Measurements from ENCODE around the gene ZNF423.

The ZNF423 gene

DNA sequence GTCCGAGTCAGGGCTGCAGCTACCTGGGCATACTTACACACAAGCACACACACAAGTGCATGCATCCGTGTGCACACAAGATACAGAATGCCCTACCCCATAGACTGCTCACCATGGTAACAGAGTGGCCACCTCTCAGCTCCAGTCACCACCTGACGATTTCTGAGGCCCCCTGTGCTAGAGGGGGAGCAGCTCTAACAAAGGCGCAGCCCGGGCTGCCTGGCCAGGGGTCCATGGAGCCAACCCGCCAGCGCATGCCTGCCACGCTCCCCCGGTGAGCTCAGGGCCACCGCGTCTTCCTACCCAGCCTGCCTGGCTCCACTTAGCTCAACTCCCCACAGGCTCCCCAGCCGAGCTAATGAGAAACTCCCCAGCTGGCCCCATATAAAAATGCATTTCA, 75.5 kb downstream of the ZNF423 start:
- no peak for DNase-seq

DNA sequence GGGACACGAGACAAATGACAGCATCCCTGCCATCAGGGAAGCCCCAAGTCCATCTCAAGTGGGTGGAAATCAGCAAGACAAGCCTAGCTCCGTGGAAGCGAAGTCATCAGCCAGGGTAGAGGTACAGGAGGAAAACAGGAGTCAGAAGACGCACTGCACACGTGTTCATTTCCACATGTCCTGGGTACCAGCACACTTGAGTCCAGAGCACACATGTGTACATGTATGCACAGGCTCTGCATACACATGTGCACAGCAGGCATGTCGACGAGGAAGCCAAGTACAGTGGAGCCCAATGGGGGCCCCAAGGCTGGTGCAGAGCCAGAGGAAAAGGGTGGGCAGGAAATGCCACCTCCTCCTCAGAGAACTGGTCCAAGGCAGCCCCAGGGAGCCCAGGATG, 75.9 kb downstream of the ZNF423 start:
- DNase-seq: no peak

- no peak for DNase-seq
These were observed 77.5 kb downstream of the ZNF423 start for GRCh38 chr16:49778202-49778930.

- DNase-seq: no peak
These were observed 79.2 kb downstream of the ZNF423 start for GRCh38 chr16:49776734-49777133.

GRCh38 chr16:49776085-49776595, 79.8 kb downstream of the ZNF423 start:
- no peak for DNase-seq

GRCh38 chr16:49775581-49775980, 80.3 kb downstream of the ZNF423 start:
- DNase-seq: no peak

GRCh38 chr16:49775018-49775417, 80.9 kb downstream of the ZNF423 start:
- DNase-seq: no peak

- DNase-seq: no peak
These were observed 82.1 kb downstream of the ZNF423 start for GRCh38 chr16:49773534-49774475.

GRCh38 chr16:49767998-49768397, 87.9 kb downstream of the ZNF423 start:
- no peak for DNase-seq

GRCh38 chr16:49767414-49767813, 88.5 kb downstream of the ZNF423 start:
- no peak for DNase-seq

GRCh38 chr16:49766225-49766624, 89.7 kb downstream of the ZNF423 start:
- DNase-seq: no peak

GRCh38 chr16:49763826-49764225, 92.1 kb downstream of the ZNF423 start:
- no peak for DNase-seq

DNA sequence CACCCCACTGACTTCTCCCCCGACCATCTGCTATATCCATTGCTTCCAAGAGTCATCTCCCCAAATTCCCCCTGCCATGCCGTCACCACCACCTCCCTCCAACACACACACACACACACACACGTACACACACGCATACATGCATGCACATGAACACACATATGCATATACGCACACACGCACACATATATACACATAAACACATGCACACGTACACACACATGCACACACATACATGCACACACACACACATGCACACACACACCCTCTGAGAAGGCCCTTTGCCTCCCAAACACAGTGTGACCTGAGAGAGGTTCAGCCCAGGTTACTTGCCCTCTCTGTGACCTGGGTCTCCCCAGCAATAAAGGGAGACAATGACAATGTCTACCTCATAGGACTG, 95.1 kb downstream of the ZNF423 start:
- DNase-seq: no peak

DNA sequence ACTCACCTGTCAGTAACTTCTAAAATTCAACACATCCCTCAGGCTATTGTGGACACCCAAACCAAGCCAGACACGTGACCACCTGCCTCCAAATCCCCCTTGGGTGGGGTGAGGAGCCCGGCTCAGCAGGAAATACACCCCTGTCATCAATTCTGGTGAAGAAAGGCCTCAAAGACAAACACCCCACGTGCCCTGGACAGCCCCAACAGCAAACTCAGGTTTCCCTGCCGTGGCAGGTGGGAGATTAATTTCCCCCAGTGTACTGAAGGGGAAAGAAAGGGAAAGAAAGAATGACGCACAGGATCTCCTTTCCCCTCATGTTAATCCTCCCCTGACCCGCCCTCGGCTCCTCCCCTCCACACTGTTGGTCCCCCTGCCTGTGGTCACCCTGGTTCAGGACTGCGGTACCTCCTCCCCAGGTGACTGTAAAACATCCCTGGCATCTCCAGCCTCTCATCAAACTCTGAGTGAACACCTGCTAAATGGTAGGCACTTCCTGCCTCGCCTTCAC, 98.3 kb downstream of the ZNF423 start:
- DNase-seq: no peak

DNA sequence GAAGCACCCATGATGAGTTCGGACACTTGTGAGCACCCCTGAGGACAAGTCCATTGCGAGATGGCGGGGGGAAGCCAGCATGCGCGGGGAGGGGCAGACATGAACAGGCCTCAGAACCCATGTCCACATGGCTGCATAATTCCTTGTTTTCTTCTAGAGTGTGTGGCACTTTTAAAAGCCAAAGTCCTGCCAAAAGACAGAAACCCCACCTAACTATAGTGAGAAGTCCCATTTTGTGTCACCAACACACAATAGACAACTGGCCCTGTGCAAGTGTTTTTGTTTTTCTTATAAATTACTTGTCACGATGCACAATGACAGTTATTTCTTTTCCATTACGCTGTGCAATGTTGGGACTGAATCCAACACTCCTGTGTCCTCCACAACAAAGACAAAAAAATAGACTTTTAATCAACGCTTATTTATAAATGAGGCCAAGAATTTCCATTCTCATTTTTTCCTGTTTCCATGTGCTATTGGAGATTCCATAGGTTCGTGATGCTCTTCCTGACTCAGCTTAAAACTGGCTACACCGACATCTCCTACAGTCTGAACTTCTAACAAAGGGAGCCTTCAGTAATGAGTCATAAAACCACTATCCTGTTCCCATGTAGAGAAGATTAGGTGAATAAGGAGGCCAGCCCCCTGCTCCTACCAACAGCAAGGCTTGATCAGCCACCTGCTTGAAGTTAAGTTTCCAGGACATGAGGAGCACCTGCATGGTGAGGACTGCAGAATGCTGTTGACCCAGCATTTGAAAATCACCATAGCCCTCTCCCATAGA, 98.9 kb downstream of the ZNF423 start:
- DNase-seq: no peak

DNA sequence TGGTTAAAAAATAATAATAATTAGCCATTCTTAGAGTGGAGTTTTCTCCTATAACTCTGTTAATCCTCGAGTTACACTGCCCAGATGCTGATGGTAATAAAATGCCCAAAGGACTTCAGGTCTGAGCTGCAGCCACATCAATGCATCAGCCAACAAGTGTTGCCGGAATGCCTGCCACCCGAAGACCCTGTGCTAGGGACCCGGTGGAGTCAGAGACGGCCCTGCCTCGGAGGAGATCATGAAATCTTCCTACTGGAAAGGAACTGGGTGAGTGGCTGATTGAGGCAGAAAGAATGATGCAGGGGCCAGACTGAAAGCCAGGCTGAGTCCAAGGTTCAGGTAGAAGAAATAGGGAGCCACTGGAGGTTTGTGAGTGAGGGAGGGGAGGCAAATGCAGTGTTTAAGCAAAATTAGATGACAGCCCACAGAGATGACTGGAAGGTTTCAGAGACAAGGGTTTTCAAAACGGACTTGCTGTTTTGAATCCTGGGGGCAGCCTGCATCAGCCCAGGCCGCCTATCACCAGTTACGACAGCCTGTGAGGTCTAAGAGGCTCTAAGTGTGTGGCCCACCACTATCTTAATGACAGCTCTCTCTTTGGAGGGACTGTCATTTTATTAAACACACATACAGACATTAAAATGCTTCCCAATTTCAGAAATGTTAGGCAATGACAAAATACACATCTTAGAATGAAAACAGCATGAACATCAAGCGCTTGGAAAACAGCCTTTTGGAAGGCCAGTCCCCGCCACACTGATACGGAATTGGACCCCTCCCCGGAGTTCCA, 100.0 kb downstream of the ZNF423 start:
- DNase-seq: no peak

- DNase-seq: no peak
These were observed 100.6 kb downstream of the ZNF423 start for GRCh38 chr16:49755313-49755620.

DNA sequence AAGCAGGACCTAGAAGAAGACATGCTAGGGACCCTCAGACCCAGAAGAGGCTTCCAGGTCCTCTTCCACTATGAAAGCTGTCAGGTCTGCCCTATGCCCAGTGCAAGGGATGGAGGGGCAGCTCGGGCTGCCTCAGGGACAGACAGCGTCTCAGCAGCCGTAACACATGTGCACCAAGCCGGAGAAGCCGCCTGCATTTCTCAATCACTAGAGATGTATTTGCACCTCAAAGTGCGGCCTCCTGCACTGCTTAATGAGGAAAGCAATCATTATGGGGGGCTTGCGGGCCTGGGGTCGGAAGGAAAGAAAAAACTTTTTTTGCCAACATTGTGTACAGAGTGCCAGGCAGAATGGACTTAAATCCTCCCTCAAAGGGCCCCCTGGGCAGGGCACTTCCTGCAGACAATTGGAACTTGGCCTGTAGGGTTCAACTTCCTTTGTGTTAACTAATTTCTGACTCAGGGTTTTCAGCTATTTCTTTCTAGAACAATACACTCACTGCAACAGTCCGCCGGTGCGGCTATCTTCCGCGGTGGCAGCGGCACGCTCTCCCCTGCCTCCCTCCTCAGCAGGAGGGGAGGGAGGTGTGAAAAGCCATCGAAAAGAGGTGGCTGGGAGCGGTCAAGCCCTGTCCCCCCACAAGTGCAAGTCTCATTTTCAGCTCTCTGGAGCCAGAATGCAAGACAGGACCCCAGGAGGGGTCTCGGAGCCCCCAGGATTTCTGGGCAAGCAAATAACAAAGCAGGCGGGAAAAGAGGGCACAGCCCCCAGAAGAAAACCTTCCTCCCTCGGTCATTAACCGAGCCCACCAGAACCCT, 101.2 kb downstream of the ZNF423 start:
- DNase-seq: no peak

GRCh38 chr16:49750341-49751000, 105.4 kb downstream of the ZNF423 start:
- DNase-seq: no peak

DNA sequence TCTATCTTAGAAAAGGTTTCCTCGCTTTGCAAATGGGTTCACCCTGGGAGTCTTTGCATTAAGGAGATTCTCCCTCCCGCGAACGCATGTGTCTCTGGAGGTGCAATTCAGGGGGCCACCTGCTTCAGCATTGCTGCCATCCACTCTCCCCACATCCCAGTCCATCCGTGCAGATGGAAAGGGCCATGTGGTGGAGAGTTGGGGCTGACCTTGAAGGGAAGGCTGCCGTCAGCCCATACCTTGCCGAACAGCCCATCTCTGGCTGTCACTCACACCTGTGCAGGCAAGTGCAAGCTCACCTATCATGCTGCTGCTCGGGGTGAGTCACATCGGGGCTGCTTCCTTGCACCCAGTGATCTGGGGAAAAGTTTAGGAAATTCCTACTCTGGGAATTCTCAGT, 106.1 kb downstream of the ZNF423 start:
- DNase-seq: no peak

- DNase-seq: no peak
These were observed 107.6 kb downstream of the ZNF423 start for GRCh38 chr16:49748322-49748721.
